Measurements from ENCODE around the gene ST3GAL5. TPM values are rescaled to one million over a fixed set of nuclear protein-coding genes. Genes with fewer than 3 reads are reported as not detected.

ST3GAL5 gene
- total RNA-seq, 4 donors from 2014 or later = 38.6 to 56.4 (median 47.8) TPM

DNA sequence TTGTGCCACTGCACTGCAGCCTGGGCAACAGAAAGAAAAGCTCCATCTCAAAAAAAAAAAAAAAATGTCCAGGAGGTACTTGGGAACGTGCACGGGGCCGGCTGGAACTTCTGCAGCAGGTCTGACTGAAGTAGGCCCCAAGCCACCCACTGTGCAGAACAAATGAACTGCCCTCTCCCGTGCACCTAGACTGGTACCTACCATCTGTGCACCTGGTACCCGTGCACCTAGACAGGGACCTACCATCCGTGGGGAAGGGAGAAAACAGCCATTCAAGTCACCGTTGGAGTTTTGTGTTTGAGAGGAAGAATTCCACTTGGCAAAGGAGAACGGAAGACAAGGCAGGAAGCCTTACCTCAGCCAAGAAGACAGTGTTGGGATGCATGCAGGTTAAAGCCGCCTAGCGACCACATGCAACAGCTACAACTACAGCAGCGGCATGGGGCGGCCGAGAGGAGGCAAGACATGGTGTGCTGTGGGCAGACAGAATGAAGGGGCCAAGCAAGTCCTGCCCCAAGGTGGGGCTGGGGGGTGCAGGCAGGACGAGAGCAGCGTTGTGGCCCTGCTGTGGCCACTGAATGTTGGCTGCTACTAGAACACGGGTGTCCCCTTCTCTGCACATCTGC lies 16.1 kb downstream of the ST3GAL5 start:
- TF ChIP-seq CTCF (IDR thresholded peaks at IDR 0.05; ENCODE audit: low read depth) = no peak

DNA sequence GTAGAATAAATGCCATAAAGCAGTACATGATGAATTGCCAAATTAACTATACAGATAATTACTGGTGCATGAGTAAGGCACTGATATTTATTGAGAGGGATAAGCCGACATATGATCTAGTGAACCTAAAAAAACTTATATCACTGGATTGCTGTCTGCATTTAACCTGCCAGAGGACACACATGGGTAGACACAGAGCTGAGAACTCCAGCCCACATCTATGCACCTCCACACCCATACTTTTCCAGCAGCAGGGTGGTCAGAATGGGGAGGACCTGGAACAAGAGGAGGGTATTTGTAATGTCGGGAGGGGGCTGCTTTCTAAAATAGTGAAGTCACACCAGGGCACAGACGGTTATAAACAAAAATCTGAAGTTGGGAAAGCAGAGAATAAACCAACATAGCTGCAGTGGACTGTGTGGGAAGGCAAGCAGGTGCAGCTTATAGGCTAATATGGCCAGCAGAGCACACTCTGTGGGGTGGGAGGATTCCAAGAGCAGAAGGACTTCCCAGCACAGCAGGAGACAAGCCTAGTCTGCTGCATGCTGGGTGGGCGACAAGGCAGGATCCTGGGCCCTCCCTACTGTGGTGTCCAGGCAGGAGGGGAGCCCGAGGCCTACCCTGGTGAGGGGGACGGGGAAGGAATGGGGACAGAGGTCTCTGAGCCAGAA lies 17.2 kb downstream of the ST3GAL5 start:
- no peak for TF ChIP-seq CTCF (IDR thresholded peaks at IDR 0.05; ENCODE audit: low read depth)

GRCh38 chr2:85868822-85869221 lies 20.0 kb downstream of the ST3GAL5 start:
- no peak for TF ChIP-seq CTCF (IDR thresholded peaks at IDR 0.05; ENCODE audit: low read depth)

DNA sequence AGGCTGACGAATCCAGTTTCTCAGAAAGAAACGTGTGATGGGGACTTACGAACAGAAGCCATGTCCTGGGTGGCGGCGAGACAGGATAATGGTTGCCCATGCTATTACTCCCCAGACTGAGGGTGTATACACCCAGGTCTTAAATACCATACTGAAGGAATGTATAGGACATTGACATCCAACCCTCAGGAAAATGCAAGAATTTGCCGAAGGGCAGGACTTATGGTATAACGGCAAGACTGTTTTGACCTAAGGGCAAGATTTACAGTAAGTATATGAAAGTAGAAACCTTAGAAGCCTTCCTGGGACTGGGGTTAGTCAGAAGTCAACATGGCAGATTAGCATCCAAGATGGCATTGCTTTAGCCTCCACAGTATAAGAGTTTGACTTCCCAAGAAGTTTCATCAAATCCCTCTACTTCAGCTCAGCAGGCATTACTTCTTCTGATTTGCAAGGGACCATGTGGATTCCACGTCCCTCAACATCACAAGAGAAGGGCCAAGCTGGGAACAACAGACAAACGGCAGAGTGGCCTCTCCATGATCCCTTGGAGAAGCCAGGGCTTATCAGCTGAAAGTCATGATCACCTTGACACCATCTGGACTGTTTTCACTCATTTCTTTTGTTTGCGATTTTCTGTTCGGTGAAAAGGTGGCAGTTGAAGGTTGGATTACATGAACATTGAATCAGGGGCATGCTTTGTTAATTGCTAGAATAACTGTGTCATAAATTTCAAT lies 21.1 kb downstream of the ST3GAL5 start:
- no peak for TF ChIP-seq CTCF (IDR thresholded peaks at IDR 0.05; ENCODE audit: low read depth)

DNA sequence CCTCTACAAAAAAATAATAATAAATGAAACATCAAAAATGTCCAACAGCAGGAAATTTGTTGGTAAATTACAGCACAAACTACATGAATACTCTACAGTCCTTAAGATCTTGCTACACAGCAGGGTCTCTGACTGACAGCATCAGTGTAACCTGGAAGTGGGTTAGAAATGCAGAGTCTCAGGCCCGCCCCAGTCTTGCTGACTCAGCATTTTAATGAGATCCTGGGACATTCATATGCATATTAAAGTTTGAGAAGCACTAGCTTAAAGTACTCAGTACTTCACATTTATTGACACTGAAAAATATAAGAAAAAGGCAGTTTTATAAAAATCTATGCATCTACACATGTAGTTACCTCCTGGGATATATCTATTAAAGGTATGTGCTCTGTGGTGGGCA lies 21.7 kb downstream of the ST3GAL5 start:
- TF ChIP-seq CTCF (IDR thresholded peaks at IDR 0.05; ENCODE audit: low read depth) = no peak

- no peak for TF ChIP-seq CTCF (IDR thresholded peaks at IDR 0.05; ENCODE audit: low read depth)
Observed at GRCh38 chr2:85866165-85866659, 22.6 kb downstream of the ST3GAL5 start.

DNA sequence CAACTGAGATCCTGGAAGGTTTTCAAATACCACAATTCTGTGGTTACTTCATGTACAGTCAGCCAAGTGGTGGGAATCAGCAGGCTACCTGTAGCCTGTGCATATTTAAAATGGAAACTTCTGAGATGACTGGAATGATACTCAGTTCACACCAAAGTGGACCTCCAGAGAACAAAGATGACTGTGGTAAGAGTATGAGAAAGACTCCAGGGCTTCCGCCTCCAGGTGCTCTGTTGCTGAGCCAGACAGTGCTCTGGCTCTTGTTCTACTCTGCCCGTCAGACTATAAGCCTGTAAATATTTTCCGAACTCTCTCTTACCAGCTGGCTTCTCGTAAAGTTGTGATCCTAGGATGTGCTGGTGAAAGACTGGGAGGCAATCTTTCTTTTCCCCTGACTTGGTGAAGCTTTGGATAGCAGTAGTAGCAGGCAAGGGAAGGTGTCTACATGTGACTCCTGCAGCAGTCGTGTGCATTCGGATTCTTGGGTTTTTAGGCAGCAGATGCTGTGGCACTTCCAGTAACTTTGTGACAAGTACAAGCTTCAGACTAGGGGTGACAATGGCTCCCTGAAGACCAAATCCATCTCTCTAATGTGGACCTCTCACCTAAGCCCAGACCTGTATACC lies 23.1 kb downstream of the ST3GAL5 start:
- TF ChIP-seq CTCF (IDR thresholded peaks at IDR 0.05; ENCODE audit: low read depth) = no peak
